AG09319 (cell line): ENCODE data around the gene BEND2.

ENCODE experiments used
- DNase-seq: peaks from one replicate; pipeline ENCODE4 v3.0.0-alpha.2; 2010; ENCODE audit warnings: low read depth; ENCODE audit errors: extremely low read depth
- TF ChIP-seq, protein P1 (sequence below): IDR thresholded peaks from 2 replicates; pipeline ENCODE4 v1.5.1; 2011; ENCODE audit warnings: low read depth, mild to moderate bottlenecking, inconsistent platforms, low read length, moderate library complexity

Gene BEND2

DNA sequence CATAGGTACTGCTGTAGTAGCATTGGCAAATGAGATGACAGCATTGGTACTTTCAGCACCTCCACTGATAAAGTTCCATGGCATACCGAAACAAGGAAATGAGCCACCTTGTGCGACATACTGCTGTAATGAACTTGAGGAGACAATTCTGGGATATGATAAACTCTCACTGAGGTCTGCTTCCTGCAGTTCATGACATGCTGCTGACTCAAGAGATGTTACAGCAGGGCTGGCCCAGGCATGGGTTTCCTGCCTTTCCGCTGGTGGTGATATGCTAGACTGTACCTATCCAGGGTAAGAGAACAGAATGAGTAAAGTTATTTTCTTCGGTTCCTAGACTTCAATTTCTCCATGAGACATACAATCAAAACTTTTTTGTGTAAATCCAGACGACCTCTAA lies 17.1 kb downstream of the BEND2 start:
- TF ChIP-seq, protein P1, sequence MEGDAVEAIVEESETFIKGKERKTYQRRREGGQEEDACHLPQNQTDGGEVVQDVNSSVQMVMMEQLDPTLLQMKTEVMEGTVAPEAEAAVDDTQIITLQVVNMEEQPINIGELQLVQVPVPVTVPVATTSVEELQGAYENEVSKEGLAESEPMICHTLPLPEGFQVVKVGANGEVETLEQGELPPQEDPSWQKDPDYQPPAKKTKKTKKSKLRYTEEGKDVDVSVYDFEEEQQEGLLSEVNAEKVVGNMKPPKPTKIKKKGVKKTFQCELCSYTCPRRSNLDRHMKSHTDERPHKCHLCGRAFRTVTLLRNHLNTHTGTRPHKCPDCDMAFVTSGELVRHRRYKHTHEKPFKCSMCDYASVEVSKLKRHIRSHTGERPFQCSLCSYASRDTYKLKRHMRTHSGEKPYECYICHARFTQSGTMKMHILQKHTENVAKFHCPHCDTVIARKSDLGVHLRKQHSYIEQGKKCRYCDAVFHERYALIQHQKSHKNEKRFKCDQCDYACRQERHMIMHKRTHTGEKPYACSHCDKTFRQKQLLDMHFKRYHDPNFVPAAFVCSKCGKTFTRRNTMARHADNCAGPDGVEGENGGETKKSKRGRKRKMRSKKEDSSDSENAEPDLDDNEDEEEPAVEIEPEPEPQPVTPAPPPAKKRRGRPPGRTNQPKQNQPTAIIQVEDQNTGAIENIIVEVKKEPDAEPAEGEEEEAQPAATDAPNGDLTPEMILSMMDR = no peak
- DNase-seq = no peak

DNA sequence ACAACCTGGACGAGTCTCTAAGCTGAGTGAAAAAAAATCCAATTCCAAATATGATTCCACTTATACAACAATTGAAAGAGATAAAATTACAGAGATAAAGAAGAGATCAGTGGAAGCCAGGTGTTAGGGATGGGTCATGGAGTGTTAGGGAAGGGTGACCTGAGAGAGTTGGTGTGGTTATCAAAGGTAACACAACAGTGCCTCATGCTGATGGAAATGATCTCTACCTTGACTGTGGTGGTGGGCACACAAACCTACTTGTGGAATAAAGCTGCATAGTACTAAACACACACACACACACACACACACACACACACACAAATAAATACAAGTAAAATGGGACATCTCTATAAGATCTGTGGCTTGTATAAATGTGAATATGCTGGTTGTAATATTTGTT lies 26.0 kb downstream of the BEND2 start:
- DNase-seq = no peak

DNA sequence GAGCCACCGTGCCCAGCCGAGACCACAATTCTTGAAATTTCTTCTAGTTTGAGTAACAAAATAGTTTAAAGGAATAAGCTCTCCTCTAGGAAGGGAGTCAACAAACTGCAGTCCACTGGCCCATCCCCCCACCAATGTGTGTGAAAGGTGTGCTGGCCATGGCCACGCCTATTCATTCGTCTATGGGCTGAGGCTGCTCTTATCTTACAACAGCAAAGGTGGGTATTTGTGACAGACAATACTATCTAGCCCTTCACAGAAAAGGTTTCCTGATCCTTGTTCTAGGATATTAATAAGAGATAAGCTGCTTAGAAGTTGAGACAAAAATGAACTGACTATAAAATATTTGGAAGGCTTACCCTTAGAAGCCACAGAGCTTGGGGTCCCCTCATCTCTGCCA lies 41.2 kb downstream of the BEND2 start:
- TF ChIP-seq, protein P1 = no peak
- no peak for DNase-seq

More for the DNA sequence above, 26.0 kb downstream of the BEND2 start:
- TF ChIP-seq, protein P1 = no peak

DNA sequence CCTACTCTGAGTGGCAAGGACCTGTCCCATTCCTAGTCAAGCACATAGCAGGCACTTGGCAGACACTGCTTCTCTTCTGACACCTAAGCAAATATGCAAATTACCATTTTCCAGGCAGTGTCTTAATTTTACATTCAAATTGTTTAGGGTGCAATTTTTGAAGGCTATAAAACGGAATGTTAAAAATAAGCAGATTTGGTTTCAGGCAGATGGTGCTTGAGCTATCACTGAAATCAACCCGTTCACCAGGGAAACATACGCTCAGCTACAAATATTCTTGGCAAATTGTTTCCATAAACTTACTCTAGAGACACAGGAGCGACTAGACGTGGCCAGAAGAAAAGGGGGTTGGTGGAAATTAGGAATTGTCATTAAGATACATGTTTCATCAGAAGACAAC lies 45.7 kb downstream of the BEND2 start:
- TF ChIP-seq, protein P1 = no peak

DNA sequence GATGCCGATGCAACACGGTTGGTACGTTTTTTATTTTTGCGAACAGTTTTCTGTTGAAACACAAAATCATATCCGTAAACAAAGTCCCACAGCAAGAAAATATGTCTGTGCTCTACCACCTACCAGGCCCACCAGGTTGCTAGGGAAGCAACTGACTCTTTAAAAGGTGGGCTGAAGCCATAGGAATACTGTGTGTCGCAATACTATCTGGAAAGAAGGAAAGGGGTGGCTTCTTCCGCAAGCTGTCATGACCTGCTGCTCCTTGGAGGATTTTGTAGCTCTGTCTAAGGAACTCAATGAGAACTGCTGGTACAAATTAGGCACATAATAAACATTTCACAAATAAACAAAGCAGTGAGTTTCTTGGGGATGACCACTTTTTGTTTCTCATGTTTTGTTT lies 46.5 kb downstream of the BEND2 start:
- TF ChIP-seq, protein P1 = no peak
- DNase-seq = no peak

More for the DNA sequence above, 45.7 kb downstream of the BEND2 start:
- DNase-seq = no peak

DNA sequence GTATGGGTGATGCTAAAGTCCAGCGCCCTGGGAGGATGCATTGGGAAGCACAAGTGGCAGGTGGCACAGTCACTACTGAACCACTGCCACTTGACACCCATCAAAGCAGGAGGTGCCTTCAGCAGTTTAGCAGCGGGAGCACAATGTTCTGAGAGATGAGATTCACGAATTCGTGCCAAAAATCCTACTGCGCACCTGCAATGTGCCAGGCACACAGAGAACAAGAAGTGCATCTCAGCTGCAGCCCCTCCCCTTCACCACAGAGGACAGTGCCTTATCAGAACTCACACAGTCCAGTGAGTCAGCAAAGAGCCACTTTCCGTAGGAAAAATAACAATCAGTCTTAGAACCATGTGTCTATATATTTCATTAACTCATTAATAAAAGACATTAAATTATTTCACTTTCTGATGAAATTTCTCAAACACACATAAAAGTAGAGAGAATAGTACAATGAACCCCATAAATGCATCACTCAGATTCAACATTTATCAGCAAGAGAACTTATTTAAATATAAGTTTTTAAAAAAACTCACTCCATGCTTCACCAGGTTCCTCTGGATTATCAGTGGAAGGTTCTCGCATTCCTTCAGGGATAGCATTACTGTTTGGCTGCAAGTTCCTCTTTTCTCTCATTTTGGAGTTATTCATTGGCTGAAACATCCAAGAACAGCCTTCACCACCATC lies 47.0 kb downstream of the BEND2 start:
- no peak for DNase-seq
- TF ChIP-seq, protein P1 = no peak

DNA sequence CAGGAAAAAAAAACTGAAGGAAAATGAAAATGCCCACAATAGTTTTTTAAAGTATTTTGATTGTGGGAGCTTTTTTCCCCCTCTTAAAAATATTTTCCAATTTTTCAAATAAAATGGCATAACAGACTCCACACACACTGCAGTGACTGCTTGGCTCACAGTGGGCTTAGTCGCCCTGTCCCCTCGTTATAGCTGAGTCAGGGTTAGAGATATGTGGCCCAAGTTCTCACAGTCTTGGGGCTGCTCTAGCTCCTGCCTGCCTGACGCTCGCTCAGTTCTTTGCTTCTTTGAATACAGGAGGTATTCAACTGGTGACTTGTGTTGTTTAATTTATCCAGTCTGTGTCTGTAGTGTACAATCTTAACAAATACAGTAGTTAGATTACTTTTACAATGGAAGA lies 47.7 kb downstream of the BEND2 start:
- DNase-seq = no peak
- TF ChIP-seq, protein P1 = no peak
